A549 (cell line): ENCODE results near the gene ZNF398. TPM values are rescaled to one million over a fixed set of nuclear protein-coding genes. Genes with fewer than 3 reads are reported as not detected.
"Not testable (repeated sequence)": the region's sequence is repeated elsewhere in the genome, so short reads cannot be mapped to it uniquely, and the experiment has no call there.

Experiments used
- ATAC-seq, 2 experiments: fragments of 200-7000 bp in 1 of 2; fragments of >200 bp in 1 of 2; cut with Nextera tagmentation in 1 of 2; cut with Tn5 transposase in 1 of 2; 3 replicates each; pipeline versions ENCODE4 v1.8.0 to v1.9.1; 2018 to 2020; ENCODE audit warnings: mild to moderate bottlenecking in 1 of 2, moderate library complexity in 1 of 2
- CTCF ChIA-PET: fragments of 300-600 bp; sonication (Branson Sonifier 250); formaldehyde crosslinking; extraction: SDS; loops from one replicate; lab custom pipeline; 2021; ENCODE audit warnings: antibody characterized with exemption, inconsistent platforms; lab: Yijun Ruan, JAX
- POLR2A ChIA-PET: fragments of 350-600 bp; formaldehyde crosslinking; extraction: SDS; loops from one replicate; lab custom pipeline; 2021; ENCODE audit warnings: antibody characterized with exemption, inconsistent platforms; lab: Yijun Ruan, JAX
- DNase-seq, 2 experiments: peaks; one replicate each; pipeline versions ENCODE4 v3.0.0 to v3.0.0-alpha.2; 2011 to 2016; ENCODE audit warnings: low read depth in 1 of 2, low spot score in 1 of 2
- FAIRE-seq: peaks from 2 replicates; lab custom pipeline; 2011; peaks lifted over from hg19 to GRCh38; lab: Jason Lieb, UNC
- H3K27ac ChIP-seq, 2 experiments: fragments of >200 bp; sonication (Bioruptor Twin); formaldehyde crosslinking; 3 replicates each; pipeline ENCODE4 v1.5.1; 2016 to 2017
- H3K4me1 ChIP-seq: fragments of >200 bp; sonication (Bioruptor Twin); formaldehyde crosslinking; 3 replicates; pipeline ENCODE4 v1.6.1; 2016
- H3K4me2 ChIP-seq: fragments of >200 bp; sonication (Bioruptor Twin); formaldehyde crosslinking; 3 replicates; pipeline ENCODE4 v1.6.1; 2016
- H3K4me3 ChIP-seq: fragments of >200 bp; sonication (Bioruptor Twin); formaldehyde crosslinking; 3 replicates; pipeline ENCODE4 v1.5.1; 2016
- H3K9me3 ChIP-seq: fragments of >200 bp; sonication (Bioruptor Twin); formaldehyde crosslinking; 3 replicates; pipeline ENCODE4 v1.6.1; 2016
- CBX2 ChIP-seq: fragments of 200-600 bp; sonication (generic); IDR thresholded peaks from 2 replicates; pipeline ENCODE4 v1.6.1; 2016; ENCODE audit warnings: low read depth, mild to moderate bottlenecking, borderline replicate concordance
- CBX8 ChIP-seq: fragments of 200-600 bp; sonication (generic); IDR thresholded peaks from 2 replicates; pipeline ENCODE4 v1.6.1; 2016
- HDAC2 ChIP-seq: fragments of 200-600 bp; sonication (generic); IDR thresholded peaks from 2 replicates; pipeline ENCODE4 v1.6.1; 2016
- HEYL ChIP-seq: fragments of 250-450 bp; sonication (Bioruptor Pico); IDR thresholded peaks from 2 replicates; pipeline ENCODE4 v1.8.0; 2021; ENCODE audit warnings: mild to moderate bottlenecking, moderate library complexity
- HOXA7 ChIP-seq: fragments of 250-450 bp; sonication (Bioruptor Pico); IDR thresholded peaks from 2 replicates; pipeline ENCODE4 v1.5.0; 2020; ENCODE audit warnings: mild to moderate bottlenecking, moderate library complexity
- JUNB ChIP-seq: fragments of >200 bp; sonication (Bioruptor Twin); formaldehyde crosslinking; IDR thresholded peaks from 2 replicates; pipeline ENCODE4 v1.6.1; 2016
- KDM1A ChIP-seq: fragments of 200-600 bp; sonication (generic); IDR thresholded peaks from 2 replicates; pipeline ENCODE4 v1.6.1; 2016; ENCODE audit warnings: low read depth, mild to moderate bottlenecking
- MAZ ChIP-seq: fragments of 150-350 bp; IDR thresholded peaks from 2 replicates; pipeline ENCODE4 v1.6.1; 2014; ENCODE audit warnings: antibody characterized with exemption, low read depth, low read length, borderline replicate concordance
- MYC ChIP-seq: IDR thresholded peaks from 2 replicates; pipeline ENCODE4 v1.6.1; 2012; ENCODE audit warnings: mild to moderate bottlenecking, inconsistent platforms, low read length, improper control_type of control experiment, borderline replicate concordance
- NFE2L2 ChIP-seq: fragments of 150-350 bp; conservative IDR thresholded peaks from 2 replicates; pipeline ENCODE4 v1.6.1; 2014; ENCODE audit warnings: low read length
- NPAS2 ChIP-seq: fragments of 250-450 bp; sonication (Bioruptor Pico); IDR thresholded peaks from 2 replicates; pipeline ENCODE4 v1.8.0; 2022; ENCODE audit warnings: mild to moderate bottlenecking, moderate library complexity, borderline replicate concordance
- NR3C1 ChIP-seq: fragments of >200 bp; sonication (Bioruptor Twin); formaldehyde crosslinking; IDR thresholded peaks from 3 replicates; pipeline ENCODE4 v1.6.1; 2017
- RFX5 ChIP-seq: fragments of 450-650 bp; IDR thresholded peaks from 2 replicates; pipeline ENCODE4 v1.7.1; 2014; ENCODE audit warnings: antibody characterized with exemption, mild to moderate bottlenecking, moderate library complexity
- RNF2 ChIP-seq: fragments of 200-600 bp; sonication (generic); IDR thresholded peaks from 2 replicates; pipeline ENCODE4 v1.6.1; 2016; ENCODE audit warnings: low read depth, mild to moderate bottlenecking, antibody characterized with exemption, moderate library complexity, borderline replicate concordance
- TFCP2L1 ChIP-seq: fragments of 250-450 bp; sonication (Bioruptor Pico); IDR thresholded peaks from 2 replicates; pipeline ENCODE4 v1.5.0; 2021; ENCODE audit warnings: mild to moderate bottlenecking
- TP53 ChIP-seq: fragments of 250-450 bp; sonication (Bioruptor Pico); IDR thresholded peaks from 2 replicates; pipeline ENCODE4 v1.5.0; 2021; ENCODE audit warnings: mild to moderate bottlenecking, moderate library complexity
- WGBS: methylation state at CpG from one replicate; pipeline ENCODE4 v1.1.6; 2017; ENCODE audit errors: missing lambda C conversion rate; 5-methylcytosine and 5-hydroxymethylcytosine counted together
- polyA plus RNA-seq, 4 experiments: library from polyadenylated mRNA; depleted of rRNA in 3 of 4; stranded (reverse); fragments of >200 nt; fragmentation: RNase III in 1 of 4; extraction: RNeasy Plus Mini Kit Qiagen cat#74134 plus additional on column Dnase treatment in 1 of 4; gene quantifications; 2 replicates in 3 of 4; 3 replicates in 1 of 4; pipeline ENCODE4 v1.2.3, GENCODE V29; 2011 to 2017
- TF ChIP-seq, protein P1 (sequence below): fragments of 150-350 bp; IDR thresholded peaks from 2 replicates; pipeline ENCODE4 v1.6.1; 2014; ENCODE audit warnings: low read depth, mild to moderate bottlenecking, low read length
- TF ChIP-seq, protein P2 (sequence below): IDR thresholded peaks from 2 replicates; pipeline ENCODE4 v1.6.1; 2012; ENCODE audit warnings: low read depth, borderline replicate concordance
- TF ChIP-seq, protein P3 (sequence below): fragments of >200 bp; sonication (Bioruptor Twin); formaldehyde crosslinking; IDR thresholded peaks from 2 replicates; pipeline ENCODE4 v1.6.1; 2016

The ZNF398 gene
- polyA plus RNA-seq, 2 of the 4 experiments (the other 2 are of a cell fraction), result 6.6 to 8.1 TPM

DNA sequence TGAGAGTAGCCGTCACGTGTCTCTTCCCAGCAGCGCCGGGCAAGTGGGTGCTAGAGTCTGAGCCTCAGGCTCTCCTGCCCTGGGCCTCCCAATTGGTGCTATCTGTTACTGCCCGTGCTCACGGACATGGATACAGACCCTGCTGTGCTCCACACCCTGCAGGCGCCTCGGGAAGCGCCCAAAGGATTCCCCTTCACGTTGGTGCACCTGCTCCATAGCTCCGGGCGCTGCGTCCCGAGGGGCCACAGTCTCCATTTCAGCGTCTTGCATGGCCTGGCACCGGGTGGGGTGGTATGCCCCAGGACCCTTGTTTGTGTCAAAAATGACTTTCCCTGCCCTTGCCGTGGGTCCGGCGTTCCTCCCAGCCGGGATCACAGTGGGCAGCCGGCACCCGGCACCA, 78.4 kb downstream of the ZNF398 start:
- Histone ChIP-seq H3K27ac (no peak overlapping the region), H3K4me2 (no peak overlapping the region), H3K4me3 (no peak overlapping the region), H3K9me3 (no peaks in the 10 kb centered on the region), H3K4me1 (peaks cover under 1% of the 10 kb centered on the region; the same call in 1 of the 3 replicates)
- TF ChIP-seq RNF2 (no peak), MYC (no peak), NFE2L2 (no peak), MAZ (no peak), NPAS2 (CRISPR knock-in tag) (no peak), HDAC2 (no peak), TFCP2L1 (CRISPR knock-in tag) (no peak)
- TF ChIP-seq, protein P1, sequence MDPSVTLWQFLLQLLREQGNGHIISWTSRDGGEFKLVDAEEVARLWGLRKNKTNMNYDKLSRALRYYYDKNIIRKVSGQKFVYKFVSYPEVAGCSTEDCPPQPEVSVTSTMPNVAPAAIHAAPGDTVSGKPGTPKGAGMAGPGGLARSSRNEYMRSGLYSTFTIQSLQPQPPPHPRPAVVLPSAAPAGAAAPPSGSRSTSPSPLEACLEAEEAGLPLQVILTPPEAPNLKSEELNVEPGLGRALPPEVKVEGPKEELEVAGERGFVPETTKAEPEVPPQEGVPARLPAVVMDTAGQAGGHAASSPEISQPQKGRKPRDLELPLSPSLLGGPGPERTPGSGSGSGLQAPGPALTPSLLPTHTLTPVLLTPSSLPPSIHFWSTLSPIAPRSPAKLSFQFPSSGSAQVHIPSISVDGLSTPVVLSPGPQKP, result no peak
- TF ChIP-seq, protein P2, sequence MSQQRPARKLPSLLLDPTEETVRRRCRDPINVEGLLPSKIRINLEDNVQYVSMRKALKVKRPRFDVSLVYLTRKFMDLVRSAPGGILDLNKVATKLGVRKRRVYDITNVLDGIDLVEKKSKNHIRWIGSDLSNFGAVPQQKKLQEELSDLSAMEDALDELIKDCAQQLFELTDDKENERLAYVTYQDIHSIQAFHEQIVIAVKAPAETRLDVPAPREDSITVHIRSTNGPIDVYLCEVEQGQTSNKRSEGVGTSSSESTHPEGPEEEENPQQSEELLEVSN, result no peak
- no peak for FAIRE-seq
- WGBS, result 92% methylated on average over 18 of the region's 22 CpGs
- ChIA-PET POLR2A (no interaction called here), CTCF (interaction anchor here (1.8 kb wide), 1 partner anchor 16 kb away, joined by 5 read pairs; no protein-coding TSS in a partner anchor)
- DNase-seq, result no peak
- ATAC-seq, result no peak

DNA sequence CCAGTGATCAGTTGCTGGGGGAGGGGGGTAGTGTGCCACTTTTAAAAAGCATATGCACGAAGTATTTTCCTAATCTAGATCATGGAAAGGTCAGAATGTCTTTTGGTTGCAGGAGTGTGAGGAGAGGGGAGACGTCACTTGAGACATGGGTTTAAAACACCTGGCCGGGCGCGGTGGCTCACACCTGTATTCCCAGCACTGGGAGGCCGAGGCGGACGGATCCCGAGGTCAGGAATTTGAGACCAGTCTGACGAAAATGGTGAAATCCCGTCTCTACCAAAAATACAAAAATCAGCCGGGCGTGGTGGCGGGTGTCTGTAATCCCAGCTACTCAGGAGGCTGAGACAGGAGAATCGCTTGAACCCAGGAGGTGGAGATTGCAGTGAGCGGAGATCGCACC, 79.1 kb downstream of the ZNF398 start:
- FAIRE-seq, ATAC-seq: not testable (repeated sequence)
- 88% methylated on average over 17 of the region's 17 CpGs for WGBS

DNA sequence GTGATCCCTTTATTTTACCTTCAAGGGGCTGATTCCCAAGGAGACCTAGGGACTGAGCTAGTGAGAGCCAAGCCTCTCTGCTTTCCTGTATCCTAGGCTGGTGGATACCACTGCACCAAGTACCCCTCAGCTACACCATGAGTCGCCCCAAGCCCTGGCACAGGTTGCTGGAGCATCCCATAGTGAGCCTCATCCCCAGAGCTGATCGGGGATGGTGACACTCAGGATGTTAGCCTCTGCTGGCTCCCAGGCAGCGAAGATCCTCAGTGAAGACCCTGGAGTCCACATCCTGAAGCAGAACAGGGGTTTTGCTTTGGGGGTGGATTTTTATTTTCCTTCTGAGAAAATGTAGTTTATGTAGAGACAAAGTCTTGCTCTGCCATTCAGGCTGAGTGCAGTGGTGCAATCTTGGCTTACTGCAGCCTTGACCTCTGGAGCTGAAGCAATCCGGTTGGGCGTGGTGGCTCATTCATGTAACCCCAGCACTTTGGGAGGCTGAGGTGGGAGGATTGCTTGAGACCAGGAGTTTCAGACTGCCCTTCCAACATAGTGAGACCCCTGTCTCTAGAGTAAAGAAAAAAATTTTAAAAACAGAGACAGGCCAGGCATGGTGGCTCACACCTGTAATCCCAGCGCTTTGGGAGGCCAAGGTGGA, 79.7 kb downstream of the ZNF398 start:
- ATAC-seq (peak in 1 of 2 experiments; percentile 7; a peak in 1 of 6 replicates), FAIRE-seq (no peak), DNase-seq (no peak)
- CTCF ChIA-PET, result interaction anchor here (1.1 to 1.4 kb wide), 2 partner anchors 12 to 17 kb away, joined by 3 to 7 read pairs; no protein-coding TSS in a partner anchor
- Histone ChIP-seq H3K4me3 (no peak overlapping the region), H3K27ac (no peak overlapping the region), H3K9me3 (no peaks in the 10 kb centered on the region), H3K4me2 (no peak overlapping the region), H3K4me1 (no peaks in the 10 kb centered on the region)
- POLR2A ChIA-PET, result no interaction called here
- TF ChIP-seq HEYL (CRISPR knock-in tag) (no peak), TP53 (CRISPR knock-in tag) (no peak), JUNB (no peak), HOXA7 (CRISPR knock-in tag) (no peak), KDM1A (no peak), RFX5 (no peak), NR3C1 (no peak), CBX8 (no peak), CBX2 (no peak)
- TF ChIP-seq, protein P3, sequence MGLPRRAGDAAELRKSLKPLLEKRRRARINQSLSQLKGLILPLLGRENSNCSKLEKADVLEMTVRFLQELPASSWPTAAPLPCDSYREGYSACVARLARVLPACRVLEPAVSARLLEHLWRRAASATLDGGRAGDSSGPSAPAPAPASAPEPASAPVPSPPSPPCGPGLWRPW, result no peak
- 86% methylated on average over 5 of the region's 6 CpGs for WGBS

More for the DNA sequence above, 79.1 kb downstream of the ZNF398 start:
- H3K4me2 ChIP-seq, H3K27ac ChIP-seq, H3K4me1 ChIP-seq, H3K4me3 ChIP-seq, POLR2A ChIA-PET, H3K9me3 ChIP-seq, DNase-seq: not testable (repeated sequence)
- CTCF ChIA-PET, result interaction anchor here (1.4 kb wide), 1 partner anchor 16 kb away, joined by 3 read pairs; no protein-coding TSS in a partner anchor
